ENCODE results near the gene FBXO9.

GRCh38 chr6:53089948-53090347, 24.7 kb downstream of the FBXO9 start:
- TF ChIP-seq, protein P1, sequence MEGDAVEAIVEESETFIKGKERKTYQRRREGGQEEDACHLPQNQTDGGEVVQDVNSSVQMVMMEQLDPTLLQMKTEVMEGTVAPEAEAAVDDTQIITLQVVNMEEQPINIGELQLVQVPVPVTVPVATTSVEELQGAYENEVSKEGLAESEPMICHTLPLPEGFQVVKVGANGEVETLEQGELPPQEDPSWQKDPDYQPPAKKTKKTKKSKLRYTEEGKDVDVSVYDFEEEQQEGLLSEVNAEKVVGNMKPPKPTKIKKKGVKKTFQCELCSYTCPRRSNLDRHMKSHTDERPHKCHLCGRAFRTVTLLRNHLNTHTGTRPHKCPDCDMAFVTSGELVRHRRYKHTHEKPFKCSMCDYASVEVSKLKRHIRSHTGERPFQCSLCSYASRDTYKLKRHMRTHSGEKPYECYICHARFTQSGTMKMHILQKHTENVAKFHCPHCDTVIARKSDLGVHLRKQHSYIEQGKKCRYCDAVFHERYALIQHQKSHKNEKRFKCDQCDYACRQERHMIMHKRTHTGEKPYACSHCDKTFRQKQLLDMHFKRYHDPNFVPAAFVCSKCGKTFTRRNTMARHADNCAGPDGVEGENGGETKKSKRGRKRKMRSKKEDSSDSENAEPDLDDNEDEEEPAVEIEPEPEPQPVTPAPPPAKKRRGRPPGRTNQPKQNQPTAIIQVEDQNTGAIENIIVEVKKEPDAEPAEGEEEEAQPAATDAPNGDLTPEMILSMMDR (IDR thresholded peaks at IDR 0.05; ENCODE audit: insufficient read depth, low read depth, low read length), result no peak
- TF ChIP-seq EZH2 (IDR thresholded peaks at IDR 0.05; ENCODE audit: insufficient read depth, low read length), result no peak
